Measurements from ENCODE around the gene PLEKHA8.
A peak's percentile ranks its signal among the peaks of the same experiment; 100 is the strongest.

Gene PLEKHA8

DNA sequence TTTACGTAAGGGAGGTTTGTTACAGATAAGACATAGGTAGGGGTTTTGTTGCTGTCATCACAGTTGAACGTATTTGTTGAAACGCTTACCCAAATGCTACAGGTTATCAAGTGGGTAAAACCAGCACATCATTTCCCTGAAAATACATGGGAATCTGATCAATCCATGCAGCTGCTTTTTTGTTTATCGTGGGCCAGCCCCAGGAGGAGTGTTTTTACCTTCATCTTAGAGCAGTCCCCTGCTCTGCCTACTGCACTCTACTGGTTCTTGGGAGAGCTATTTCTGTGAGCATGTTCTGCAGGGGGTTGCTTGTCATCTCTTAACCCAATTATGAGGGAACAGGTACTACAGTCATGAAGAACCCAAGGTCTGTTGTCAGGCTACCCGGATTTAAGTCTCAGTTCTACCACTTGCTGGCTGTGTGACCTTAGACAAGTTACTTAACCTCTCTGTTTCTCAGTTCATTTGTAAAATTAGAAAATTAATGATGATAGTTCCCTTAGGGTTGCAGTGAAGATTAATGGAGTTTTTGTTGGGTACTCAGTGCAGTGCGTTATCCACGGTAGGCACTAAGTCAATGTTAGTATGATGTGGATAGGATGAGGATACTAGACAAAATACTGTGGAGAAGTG is 121.5 kb downstream of the PLEKHA8 start:
- H3K27me3 Mint-ChIP-seq = no peaks in the 10 kb centered on the region
- no peaks in the 10 kb centered on the region for H3K4me1 Mint-ChIP-seq
- H3K9me3 Mint-ChIP-seq = no peaks in the 10 kb centered on the region
- peak overlapping the region; percentile 51 for H3K4me3 Mint-ChIP-seq
- H3K27ac Mint-ChIP-seq = no peak overlapping the region
- H3K36me3 Mint-ChIP-seq = no peaks in the 10 kb centered on the region

DNA sequence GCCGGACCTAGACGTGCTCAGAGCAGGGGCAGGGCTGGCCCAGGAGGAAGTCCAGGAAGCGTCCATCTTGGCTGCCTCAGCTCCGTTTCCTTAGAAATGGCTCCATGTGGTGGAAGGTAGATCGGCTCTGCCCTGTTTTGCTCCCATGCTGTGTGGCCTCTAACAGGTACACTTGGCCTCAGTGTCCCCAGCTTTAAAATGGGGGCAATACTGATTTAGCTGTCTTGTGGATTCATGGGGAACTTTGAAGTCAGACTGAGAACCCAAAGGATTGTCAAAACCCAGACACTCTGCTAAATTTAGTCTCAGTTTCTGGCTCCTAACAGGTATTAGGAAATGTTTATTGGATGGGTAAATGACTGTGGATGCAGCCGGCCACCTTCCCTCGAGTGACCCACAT is 122.5 kb downstream of the PLEKHA8 start:
- no peaks in the 10 kb centered on the region for H3K36me3 Mint-ChIP-seq
- H3K9me3 Mint-ChIP-seq = no peaks in the 10 kb centered on the region
- H3K27me3 Mint-ChIP-seq = no peaks in the 10 kb centered on the region
- H3K27ac Mint-ChIP-seq = no peak overlapping the region
- H3K4me3 Mint-ChIP-seq = no peak overlapping the region
- peaks cover 4% of the 10 kb centered on the region for H3K4me1 Mint-ChIP-seq

DNA sequence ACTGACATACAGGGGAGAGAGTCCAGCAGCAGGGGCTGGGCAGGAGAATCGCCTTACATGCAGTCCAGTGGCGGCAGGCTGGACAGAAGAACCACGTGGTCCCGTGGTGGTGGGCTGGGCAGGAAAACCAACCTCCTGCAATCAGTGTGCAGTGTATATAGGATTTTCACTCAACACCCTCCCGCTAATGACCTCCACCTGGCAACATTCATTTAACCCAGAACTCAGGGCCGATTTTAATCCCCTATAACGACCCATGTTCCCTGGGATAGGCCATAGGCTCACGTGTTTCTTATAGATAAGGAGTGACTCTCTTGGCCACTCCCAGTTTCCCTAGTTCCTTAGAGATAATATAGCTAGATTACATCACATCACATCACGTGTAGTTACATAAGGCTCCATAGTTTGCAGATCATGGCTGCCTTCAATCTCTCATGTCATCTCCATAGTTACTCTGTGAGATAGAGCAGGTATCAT is 125.9 kb downstream of the PLEKHA8 start:
- Mint-ChIP-seq H3K4me1 (peaks cover 29% of the 10 kb centered on the region), H3K9me3 (no peaks in the 10 kb centered on the region), H3K36me3 (no peaks in the 10 kb centered on the region), H3K27me3 (no peaks in the 10 kb centered on the region), H3K4me3 (no peak overlapping the region), H3K27ac (no peak overlapping the region)

DNA sequence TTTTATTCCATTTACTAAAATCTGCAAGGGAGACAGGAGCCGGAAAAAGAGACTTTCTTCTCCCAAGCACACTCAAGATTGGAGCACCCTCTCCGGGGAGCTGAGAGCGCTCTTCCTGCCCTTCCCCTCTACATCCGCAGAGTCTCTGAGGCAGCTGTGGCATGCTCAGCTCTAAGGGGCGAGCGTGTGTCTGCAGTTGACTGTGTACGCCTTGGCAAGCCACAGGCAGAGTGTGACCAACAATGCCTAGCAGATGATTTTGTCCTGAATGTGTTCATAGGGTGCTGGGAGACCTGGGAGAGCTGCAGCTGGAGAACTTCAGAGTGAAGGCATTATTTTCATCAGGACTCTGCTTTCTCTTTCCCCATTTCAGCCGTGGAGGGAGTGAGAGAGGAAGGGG is 127.3 kb downstream of the PLEKHA8 start:
- Mint-ChIP-seq H3K27ac (no peak overlapping the region), H3K36me3 (peaks cover 1% of the 10 kb centered on the region), H3K4me1 (peaks cover 42% of the 10 kb centered on the region), H3K4me3 (no peak overlapping the region), H3K9me3 (no peaks in the 10 kb centered on the region), H3K27me3 (no peaks in the 10 kb centered on the region)

DNA sequence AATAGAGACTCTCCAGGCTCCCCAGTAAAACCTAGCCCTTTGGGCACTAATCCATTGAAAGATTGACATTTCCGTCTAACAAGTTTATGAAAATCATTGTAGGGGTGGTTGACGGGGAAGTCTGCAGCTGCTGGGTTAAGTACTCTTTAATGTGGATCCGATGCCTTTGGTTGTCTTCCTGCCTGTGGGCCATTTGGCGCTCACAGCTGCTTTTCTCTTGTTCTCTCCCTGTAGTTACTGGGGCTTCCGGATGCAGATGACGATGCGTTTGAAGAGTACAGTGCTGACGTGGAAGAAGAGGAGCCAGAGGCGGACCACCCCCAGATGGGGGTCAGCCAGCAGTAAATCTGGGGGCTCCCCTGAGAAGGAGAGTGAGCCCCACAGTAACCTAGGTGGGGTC is 129.0 kb downstream of the PLEKHA8 start:
- no peaks in the 10 kb centered on the region for H3K27me3 Mint-ChIP-seq
- H3K4me1 Mint-ChIP-seq = peaks cover 53% of the 10 kb centered on the region
- peak overlapping the region; percentile 87 for H3K27ac Mint-ChIP-seq
- peaks cover 1% of the 10 kb centered on the region for H3K36me3 Mint-ChIP-seq
- no peaks in the 10 kb centered on the region for H3K9me3 Mint-ChIP-seq
- peak overlapping the region; percentile 70 for H3K4me3 Mint-ChIP-seq

DNA sequence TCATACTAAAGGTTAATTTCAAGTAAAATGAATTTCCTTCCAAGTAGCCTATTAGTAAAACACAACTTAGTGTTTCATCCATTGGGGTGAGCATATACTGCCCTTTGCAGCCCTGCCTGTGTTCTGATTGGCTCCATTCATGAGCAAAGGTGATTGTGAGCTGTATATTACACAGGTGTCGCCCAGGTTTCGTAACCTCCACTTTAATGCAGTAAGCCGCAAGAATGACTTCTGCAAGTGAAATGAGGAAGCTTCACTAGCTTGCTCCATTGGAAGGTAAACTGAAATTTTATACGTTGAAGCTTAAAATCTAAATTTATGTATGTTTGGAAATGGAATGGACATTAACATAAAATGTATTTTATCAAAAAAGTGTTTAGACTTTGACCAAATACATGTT is 131.0 kb downstream of the PLEKHA8 start:
- Mint-ChIP-seq H3K36me3 (peaks cover 1% of the 10 kb centered on the region), H3K4me3 (no peak overlapping the region), H3K27ac (no peak overlapping the region), H3K27me3 (no peaks in the 10 kb centered on the region), H3K9me3 (no peaks in the 10 kb centered on the region), H3K4me1 (peaks cover 66% of the 10 kb centered on the region)

DNA sequence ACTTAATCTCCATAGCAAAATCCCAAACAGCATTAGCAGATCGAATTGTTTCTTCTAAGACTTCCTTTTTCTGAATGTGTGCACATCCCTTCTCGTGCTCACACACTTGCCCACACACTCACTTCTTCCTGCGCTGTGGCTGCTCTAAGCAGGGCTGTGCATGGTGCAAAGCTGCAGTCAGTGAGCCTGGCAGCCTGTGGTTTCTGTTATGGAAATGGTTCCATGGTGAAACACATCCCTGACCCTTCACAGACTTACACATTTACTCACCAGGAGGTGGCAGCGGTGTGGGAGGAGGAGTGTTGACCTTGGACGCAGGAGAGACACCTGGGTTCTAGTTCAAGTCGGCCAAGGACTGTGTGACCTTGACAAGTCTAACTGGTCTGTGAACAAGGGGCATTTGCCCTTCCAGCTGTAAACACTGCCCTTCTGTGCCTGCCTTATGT is 131.5 kb downstream of the PLEKHA8 start:
- H3K4me3 Mint-ChIP-seq = no peak overlapping the region
- no peaks in the 10 kb centered on the region for H3K9me3 Mint-ChIP-seq
- peaks cover 70% of the 10 kb centered on the region for H3K4me1 Mint-ChIP-seq
- peaks cover 1% of the 10 kb centered on the region for H3K36me3 Mint-ChIP-seq
- H3K27me3 Mint-ChIP-seq = no peaks in the 10 kb centered on the region
- no peak overlapping the region for H3K27ac Mint-ChIP-seq

DNA sequence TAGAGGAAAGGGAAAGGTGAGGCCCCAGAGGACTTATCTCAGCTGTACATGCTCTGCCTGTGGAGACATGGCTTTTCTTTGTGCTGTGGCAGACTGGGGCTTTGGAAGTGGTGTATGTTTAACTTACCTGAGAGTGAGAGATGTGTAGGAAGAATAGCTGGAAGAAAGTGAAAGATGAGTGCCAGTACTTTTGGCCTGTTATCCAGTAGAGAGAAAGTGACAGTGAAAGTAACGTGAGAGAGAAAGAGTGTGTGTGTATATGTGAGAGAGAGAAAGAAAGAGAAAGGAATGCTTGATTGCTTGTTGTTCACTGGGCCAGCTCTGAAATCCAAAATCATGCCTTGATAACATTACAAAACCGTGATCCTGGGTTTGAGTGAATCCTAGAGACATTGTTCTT is 132.1 kb downstream of the PLEKHA8 start:
- Mint-ChIP-seq H3K36me3 (peaks cover 1% of the 10 kb centered on the region), H3K4me1 (peaks cover 70% of the 10 kb centered on the region), H3K27me3 (no peaks in the 10 kb centered on the region), H3K4me3 (no peak overlapping the region), H3K27ac (no peak overlapping the region), H3K9me3 (no peaks in the 10 kb centered on the region)

DNA sequence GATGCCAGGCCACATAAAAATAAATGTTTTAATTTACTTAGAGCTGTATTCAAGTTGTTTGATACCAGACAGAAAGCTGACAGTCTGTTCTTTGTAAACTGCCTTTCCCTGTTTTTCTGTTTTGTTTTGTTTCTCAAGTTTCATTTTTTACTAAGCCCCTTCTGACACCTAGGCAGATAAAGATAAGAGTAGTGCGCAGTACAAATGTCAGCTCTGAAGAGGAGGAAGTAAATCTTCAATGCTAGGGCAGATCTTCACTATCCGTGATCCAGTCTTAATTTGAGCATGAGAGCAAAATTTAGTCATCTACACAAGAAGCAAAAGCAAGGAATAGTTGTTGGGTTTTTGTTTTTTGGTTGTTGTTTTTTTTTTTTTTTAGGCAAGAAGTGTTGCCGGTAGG is 133.9 kb downstream of the PLEKHA8 start:
- H3K4me1 Mint-ChIP-seq = peaks cover 58% of the 10 kb centered on the region

DNA sequence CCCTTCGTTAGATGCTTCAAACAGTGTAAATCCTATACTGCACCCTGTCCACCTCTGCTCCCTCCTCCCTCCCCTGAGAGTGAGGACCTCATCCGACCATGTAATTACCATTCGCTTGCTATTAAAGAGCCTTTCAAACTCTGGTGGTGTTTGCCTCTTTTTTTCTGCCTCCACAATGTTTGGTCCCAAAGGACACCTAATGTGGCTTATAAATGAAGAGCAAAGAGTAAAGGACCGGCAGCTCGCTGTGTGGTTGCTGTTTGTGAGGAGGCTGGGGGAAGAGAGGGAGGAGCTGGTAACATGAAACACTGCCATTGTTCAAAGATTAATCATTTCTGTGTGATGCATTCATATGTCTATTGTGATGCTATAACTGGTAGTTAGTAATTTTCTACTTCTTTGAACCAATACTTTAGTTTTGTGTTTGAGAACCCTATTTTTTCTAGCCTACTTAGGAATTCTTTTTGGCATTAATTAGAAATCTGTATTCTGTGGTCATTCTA is 134.5 kb downstream of the PLEKHA8 start:
- peaks cover 1% of the 10 kb centered on the region for H3K36me3 Mint-ChIP-seq
- H3K4me3 Mint-ChIP-seq = peak overlapping the region; percentile 63
- H3K4me1 Mint-ChIP-seq = peaks cover 52% of the 10 kb centered on the region
- H3K27ac Mint-ChIP-seq = peak overlapping the region; percentile 56
- H3K9me3 Mint-ChIP-seq = no peaks in the 10 kb centered on the region
- H3K27me3 Mint-ChIP-seq = no peaks in the 10 kb centered on the region

More for the DNA sequence above, 133.9 kb downstream of the PLEKHA8 start:
- Mint-ChIP-seq H3K4me3 (peak overlapping the region; percentile 17), H3K27me3 (no peaks in the 10 kb centered on the region), H3K9me3 (no peaks in the 10 kb centered on the region), H3K36me3 (peaks cover 1% of the 10 kb centered on the region), H3K27ac (peak overlapping the region; percentile 20)

DNA sequence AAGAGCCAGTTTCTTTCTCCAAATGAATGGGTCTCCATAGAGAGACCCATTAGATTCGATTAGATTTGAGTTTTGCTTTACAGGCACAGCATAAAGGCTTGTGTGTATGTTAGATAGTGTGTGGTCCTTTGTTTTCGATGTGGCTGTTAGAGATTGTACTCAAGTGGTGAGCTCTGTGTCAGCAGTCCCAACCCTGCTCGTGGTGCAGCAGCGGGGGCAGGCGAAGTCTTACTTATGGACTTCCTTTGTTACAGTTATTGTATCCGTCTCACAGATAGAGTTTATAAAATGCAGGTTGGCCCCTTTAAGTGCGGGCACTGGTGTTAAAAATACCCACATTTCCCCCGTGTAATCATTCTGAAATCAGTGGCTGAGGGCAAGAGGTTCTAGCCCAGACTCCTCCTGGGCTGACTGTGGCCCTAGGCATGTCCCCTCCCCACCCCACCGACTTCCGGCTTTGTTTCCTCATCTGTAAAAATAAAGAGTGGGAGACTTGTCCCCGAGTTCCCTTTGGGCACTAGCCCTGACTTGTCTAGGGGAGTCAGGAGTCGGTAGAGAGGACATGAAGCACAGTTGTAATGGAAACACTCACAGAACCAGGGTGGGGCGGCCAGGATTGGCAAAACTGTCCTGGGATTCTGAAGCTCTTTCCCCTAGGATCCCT is 135.2 kb downstream of the PLEKHA8 start:
- Mint-ChIP-seq H3K4me3 (peak overlapping the region; percentile 45), H3K36me3 (peaks cover 1% of the 10 kb centered on the region)

DNA sequence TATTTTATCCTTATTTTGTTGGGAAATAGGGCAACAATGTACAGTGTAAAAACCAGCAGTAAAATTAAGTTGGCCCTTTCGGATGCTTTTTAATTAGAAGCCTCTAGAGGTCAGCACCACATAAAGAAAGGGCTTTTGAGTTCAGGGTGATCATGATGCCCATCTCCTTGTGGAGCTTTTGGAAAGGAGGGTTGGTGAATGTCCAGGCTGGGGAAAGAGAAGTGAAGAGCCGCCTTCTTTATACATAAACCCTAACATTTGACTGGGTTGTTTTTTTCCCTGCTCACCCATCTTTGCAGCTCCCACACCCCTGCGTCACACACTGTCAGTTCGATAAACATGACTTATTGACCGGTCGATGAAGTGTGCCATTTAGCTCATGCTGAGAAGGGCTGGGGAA is 136.4 kb downstream of the PLEKHA8 start:
- no peaks in the 10 kb centered on the region for H3K27me3 Mint-ChIP-seq
- H3K4me1 Mint-ChIP-seq = peaks cover 38% of the 10 kb centered on the region
- no peaks in the 10 kb centered on the region for H3K9me3 Mint-ChIP-seq
- no peak overlapping the region for H3K27ac Mint-ChIP-seq
- peaks cover 1% of the 10 kb centered on the region for H3K36me3 Mint-ChIP-seq
- no peak overlapping the region for H3K4me3 Mint-ChIP-seq

More for the DNA sequence above, 135.2 kb downstream of the PLEKHA8 start:
- H3K27ac Mint-ChIP-seq = no peak overlapping the region
- peaks cover 48% of the 10 kb centered on the region for H3K4me1 Mint-ChIP-seq
- H3K9me3 Mint-ChIP-seq = no peaks in the 10 kb centered on the region
- no peaks in the 10 kb centered on the region for H3K27me3 Mint-ChIP-seq

DNA sequence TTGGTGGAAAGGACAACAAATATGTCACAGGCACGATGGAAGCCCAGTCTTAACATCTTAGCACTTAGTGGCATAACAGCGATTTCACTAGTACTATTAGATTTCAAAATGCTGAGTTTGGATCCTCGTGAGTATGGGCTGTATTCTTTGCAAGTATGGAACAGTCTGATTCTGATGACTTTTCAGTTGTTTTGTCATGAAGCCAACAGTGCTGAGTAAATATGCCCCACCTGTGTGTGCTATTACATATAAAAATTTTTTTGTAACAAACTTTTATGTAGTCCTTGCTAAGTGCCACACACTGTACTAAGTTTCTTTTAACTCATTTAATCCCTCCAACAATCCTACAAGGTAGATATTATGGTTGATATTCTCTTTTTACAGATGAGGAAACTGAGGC is 137.4 kb downstream of the PLEKHA8 start:
- H3K36me3 Mint-ChIP-seq = no peaks in the 10 kb centered on the region
- no peak overlapping the region for H3K4me3 Mint-ChIP-seq
- H3K4me1 Mint-ChIP-seq = peaks cover 27% of the 10 kb centered on the region
- H3K27me3 Mint-ChIP-seq = no peaks in the 10 kb centered on the region
- H3K27ac Mint-ChIP-seq = no peak overlapping the region
- no peaks in the 10 kb centered on the region for H3K9me3 Mint-ChIP-seq

DNA sequence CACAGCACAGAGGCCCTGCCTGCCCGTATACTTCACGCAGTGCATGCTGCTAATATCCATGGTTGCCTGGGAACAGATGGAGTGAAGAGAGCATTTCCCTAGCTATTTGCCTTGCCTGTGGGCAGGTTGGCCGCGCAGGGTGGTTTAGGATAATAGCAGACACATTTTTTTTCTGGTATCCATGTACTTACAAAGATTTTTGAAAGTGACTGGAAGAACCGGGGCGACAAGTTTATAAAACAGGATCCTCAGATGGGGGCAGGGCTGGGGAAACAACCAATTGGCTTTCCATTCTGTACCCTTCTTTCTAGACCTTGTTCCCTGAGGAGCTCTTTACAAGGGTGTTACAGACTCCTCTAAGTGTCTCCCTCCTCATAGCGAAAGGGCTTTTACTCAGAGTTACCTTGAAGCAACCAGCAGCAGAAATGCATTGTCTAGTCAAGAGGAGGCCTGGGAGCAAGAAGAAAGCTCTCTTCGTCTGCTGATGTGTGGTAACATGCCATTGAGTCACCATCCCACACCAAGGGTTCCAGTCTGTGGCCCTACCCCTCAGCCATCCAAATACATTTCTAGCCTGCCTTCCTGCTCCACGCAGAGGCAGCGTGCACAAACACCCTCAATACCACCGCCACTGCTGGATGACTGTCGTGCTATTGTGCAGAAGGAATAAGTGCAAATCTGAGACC is 138.1 kb downstream of the PLEKHA8 start:
- Mint-ChIP-seq H3K36me3 (no peaks in the 10 kb centered on the region), H3K4me1 (peaks cover 23% of the 10 kb centered on the region), H3K27me3 (no peaks in the 10 kb centered on the region), H3K4me3 (no peak overlapping the region), H3K27ac (peak overlapping the region; percentile 25), H3K9me3 (no peaks in the 10 kb centered on the region)

DNA sequence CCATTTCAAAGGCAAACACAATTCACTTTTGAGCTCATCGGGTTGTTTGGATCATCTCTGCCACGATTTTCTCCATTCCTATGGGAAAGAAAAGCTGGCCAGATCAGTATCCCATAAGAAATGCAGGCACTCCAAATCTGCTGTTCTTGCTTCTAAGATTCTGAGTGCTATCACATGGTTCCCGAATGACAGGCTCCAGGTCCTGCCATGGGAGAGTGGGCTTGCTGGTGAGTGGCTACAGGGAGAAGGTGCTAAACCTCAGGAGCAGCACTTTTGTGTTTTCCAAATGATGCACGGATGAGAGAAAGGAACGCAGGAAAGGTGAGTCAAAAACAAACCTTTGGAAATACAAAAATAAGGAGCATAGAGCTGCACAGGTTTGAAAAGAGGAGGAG is 138.6 kb downstream of the PLEKHA8 start:
- Mint-ChIP-seq H3K36me3 (no peaks in the 10 kb centered on the region), H3K27ac (no peak overlapping the region), H3K27me3 (no peaks in the 10 kb centered on the region), H3K4me1 (peaks cover 21% of the 10 kb centered on the region), H3K4me3 (no peak overlapping the region), H3K9me3 (no peaks in the 10 kb centered on the region)

DNA sequence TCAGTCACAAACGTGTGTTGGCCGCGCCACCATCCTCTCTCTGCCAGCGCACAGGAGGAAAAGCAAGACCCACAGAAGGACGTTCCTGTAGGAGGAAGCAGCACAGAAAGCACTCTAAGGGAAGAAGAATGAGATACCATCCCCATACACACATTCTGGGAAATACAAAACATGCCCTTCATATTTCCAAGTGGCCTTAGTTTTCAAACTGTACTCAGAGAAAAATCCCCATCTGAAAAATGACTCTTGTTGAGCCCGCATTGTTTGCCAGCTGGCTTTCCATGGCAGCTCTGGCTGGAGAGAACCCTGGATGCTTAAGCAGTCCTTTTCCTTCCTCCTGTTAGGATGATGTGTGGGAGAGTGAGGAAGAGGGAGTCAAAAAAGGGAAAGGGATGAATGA is 139.7 kb downstream of the PLEKHA8 start:
- H3K27ac Mint-ChIP-seq = no peak overlapping the region

More for the DNA sequence above, 139.7 kb downstream of the PLEKHA8 start:
- H3K27me3 Mint-ChIP-seq = no peaks in the 10 kb centered on the region
- H3K4me3 Mint-ChIP-seq = no peak overlapping the region
- no peaks in the 10 kb centered on the region for H3K9me3 Mint-ChIP-seq
- H3K4me1 Mint-ChIP-seq = peaks cover 11% of the 10 kb centered on the region
- no peaks in the 10 kb centered on the region for H3K36me3 Mint-ChIP-seq

Measured in activated naive CD4-positive, alpha-beta T cell treated with anti-CD3 and anti-CD28 coated beads, Interleukin-2, amount 50 U/mL, for 24 hours (primary cell).